K562 (cell line): ENCODE measurements around the gene NAP1L1. TPM values are rescaled to one million over a fixed set of nuclear protein-coding genes. Genes with fewer than 3 reads are reported as not detected.

Source experiments
- ATAC-seq: fragments of 200-7000 bp; cut with Tn5 transposase; 3 replicates; pipeline ENCODE4 v1.9.1; 2020; ENCODE audit warnings: moderate library complexity
- BruUV-seq: library from RNA; stranded (reverse); fragments of 400-500 nt; replicated peaks from 2 replicates; lab custom pipeline; 2021; lab: Mats Ljungman, UMichigan
- CTCF ChIA-PET: fragments of 300-600 bp; formaldehyde crosslinking; extraction: SDS; loops from one replicate; lab custom pipeline; 2021; ENCODE audit warnings: low intra/inter-chr PET ratio; lab: Yijun Ruan, JAX
- POLR2A ChIA-PET: fragments of 300-600, 350-650 bp; sonication (Branson Sonifier 250); formaldehyde crosslinking; extraction: SDS; loops from one replicate; lab custom pipeline; 2021; ENCODE audit warnings: antibody characterized with exemption, inconsistent platforms; lab: Yijun Ruan, JAX
- DNase-seq, 4 experiments: peaks; one replicate each; pipeline versions ENCODE4 v3.0.0 to v3.0.0-alpha.2; 2011 to 2018; ENCODE audit warnings: low spot score in 3 of 4, mixed read lengths in 3 of 4; ENCODE audit errors: extremely low read depth in 1 of 4
- FAIRE-seq: peaks from 2 replicates; lab custom pipeline; 2011; peaks lifted over from hg19 to GRCh38; lab: Jason Lieb, UNC
- H2AFZ ChIP-seq: 2 replicates; pipeline ENCODE4 v1.6.0; 2011; ENCODE audit warnings: low read depth, low read length, control low read depth, inconsistent platforms
- H3K27ac ChIP-seq: fragments of 200-600 bp; 3 replicates; pipeline ENCODE4 v1.8.0; 2011; ENCODE audit warnings: low read depth, mild to moderate bottlenecking, control low read depth, inconsistent platforms, low read length, moderate library complexity, mixed read lengths; ENCODE audit errors: extremely low read depth
- H3K27me3 ChIP-seq, 2 experiments: fragments of 300-600 bp in 1 of 2; 2 replicates in 1 of 2; 3 replicates in 1 of 2; pipeline versions ENCODE4 v1.6.0 to v1.8.0; 2011; ENCODE audit warnings: inconsistent platforms in 2 of 2, low read length in 2 of 2, mild to moderate bottlenecking in 1 of 2, mixed read lengths in 1 of 2, moderate library complexity in 1 of 2; ENCODE audit not compliant: control insufficient read depth in 2 of 2, insufficient read depth in 2 of 2
- H3K36me3 ChIP-seq: fragments of 300-600 bp; 3 replicates; pipeline ENCODE4 v1.8.0; 2011; ENCODE audit warnings: mild to moderate bottlenecking, low read length, inconsistent platforms; ENCODE audit not compliant: control insufficient read depth, insufficient read depth
- H3K4me1 ChIP-seq, 2 experiments: fragments of 200-600 bp in 1 of 2; replicated peaks in 1 of 2; 2 replicates in 1 of 2; 3 replicates in 1 of 2; pipeline versions ENCODE4 v1.5.1 to v1.8.0; 2011; ENCODE audit warnings: inconsistent platforms in 2 of 2, low read length in 2 of 2, mild to moderate bottlenecking in 1 of 2, mixed read lengths in 1 of 2, moderate library complexity in 1 of 2; ENCODE audit not compliant: control insufficient read depth in 2 of 2, insufficient read depth in 2 of 2
- H3K4me2 ChIP-seq: 2 replicates; pipeline ENCODE4 v1.6.1; 2011; ENCODE audit warnings: low read length, control low read depth, inconsistent platforms, mixed read lengths; ENCODE audit not compliant: insufficient read depth
- H3K4me3 ChIP-seq: fragments of 200-600 bp; sonication (generic), shearing (Covaris generic); 2 replicates; pipeline ENCODE4 v1.5.1; 2016; ENCODE audit warnings: control low read depth, inconsistent platforms
- H3K79me2 ChIP-seq: fragments of 200-600 bp; 3 replicates; pipeline ENCODE4 v1.8.0; 2011; ENCODE audit warnings: low read length, inconsistent platforms; ENCODE audit not compliant: control insufficient read depth, insufficient read depth
- H3K9ac ChIP-seq, 2 experiments: 2 replicates each; pipeline versions ENCODE4 v1.6.0 to v1.6.1; 2011; ENCODE audit warnings: low read depth in 2 of 2, low read length in 2 of 2, control low read depth in 1 of 2, inconsistent platforms in 1 of 2, mild to moderate bottlenecking in 1 of 2, mixed read lengths in 1 of 2; ENCODE audit not compliant: insufficient read depth in 1 of 2
- H3K9me1 ChIP-seq: one replicate; pipeline ENCODE4 v1.6.0; 2011; ENCODE audit warnings: inconsistent platforms, mild to moderate bottlenecking, low read length, moderate library complexity; ENCODE audit not compliant: control insufficient read depth, insufficient read depth
- H3K9me3 ChIP-seq: replicated peaks from 2 replicates; pipeline ENCODE4 v1.5.1; 2011; ENCODE audit warnings: low read depth, low read length, inconsistent platforms; ENCODE audit not compliant: control insufficient read depth, insufficient read depth
- H4K20me1 ChIP-seq: replicated peaks from 2 replicates; pipeline ENCODE4 v1.6.1; 2011; ENCODE audit warnings: low read length, inconsistent platforms, mixed read lengths; ENCODE audit not compliant: control insufficient read depth, insufficient read depth
- BCLAF1 ChIP-seq, 2 experiments: fragments of 450-650 bp in 1 of 2; IDR thresholded peaks; 2 replicates each; pipeline ENCODE4 v1.6.1; 2011 to 2017; ENCODE audit warnings: low read depth in 2 of 2, antibody characterized with exemption in 1 of 2, borderline replicate concordance in 1 of 2, low read length in 1 of 2, mild to moderate bottlenecking in 1 of 2, mixed read lengths in 1 of 2; ENCODE audit not compliant: control insufficient read depth in 1 of 2
- CBFB ChIP-seq: sonication (generic); formaldehyde crosslinking; IDR thresholded peaks from 2 replicates; pipeline ENCODE4 v1.4.0; 2020; ENCODE audit warnings: mild to moderate bottlenecking, missing genetic modification reagents
- CHCHD3 ChIP-seq: fragments of 250-450 bp; sonication (Bioruptor Pico); IDR thresholded peaks from 2 replicates; pipeline ENCODE4 v2.1.2; 2022; ENCODE audit warnings: mild to moderate bottlenecking
- CLOCK ChIP-seq: fragments of 250-450 bp; sonication (Bioruptor Pico); IDR thresholded peaks from 2 replicates; pipeline ENCODE4 v1.4.0; 2020; ENCODE audit warnings: mild to moderate bottlenecking, moderate library complexity, borderline replicate concordance
- ESRRA ChIP-seq: fragments of 450-650 bp; IDR thresholded peaks from 2 replicates; pipeline ENCODE4 v1.6.1; 2014; ENCODE audit warnings: low read depth, mild to moderate bottlenecking, moderate library complexity, borderline replicate concordance
- FIP1L1 ChIP-seq: fragments of 200-400 bp; formaldehyde crosslinking; IDR thresholded peaks from 2 replicates; pipeline ENCODE4 v1.6.1; 2018; ENCODE audit warnings: mild to moderate bottlenecking, low read depth, low read length; ENCODE audit not compliant: poor library complexity, severe bottlenecking
- KAT2B ChIP-seq: IDR thresholded peaks from one replicate; pipeline ENCODE4 v1.6.1; 2012; ENCODE audit warnings: low read depth, mild to moderate bottlenecking, control low read depth, inconsistent platforms, low read length, moderate library complexity
- LEF1 ChIP-seq: fragments of 450-650 bp; IDR thresholded peaks from 2 replicates; pipeline ENCODE4 v1.6.1; 2016; ENCODE audit warnings: mild to moderate bottlenecking
- PKNOX1 ChIP-seq: fragments of 450-650 bp; IDR thresholded peaks from 2 replicates; pipeline ENCODE4 v1.6.1; 2016
- RBM34 ChIP-seq: fragments of 200-400 bp; formaldehyde crosslinking; IDR thresholded peaks from 2 replicates; pipeline ENCODE4 v1.6.1; 2018; ENCODE audit warnings: low read length, borderline replicate concordance; ENCODE audit not compliant: insufficient read depth
- WGBS: fragments of 100-300 bp; shearing (Covaris generic); methylation state at CpG from one replicate; pipeline ENCODE4 v1.1.6; 2016; ENCODE audit warnings: low coverage, mixed read lengths; ENCODE audit not compliant: insufficient coverage; ENCODE audit errors: missing lambda C conversion rate; 5-methylcytosine and 5-hydroxymethylcytosine counted together
- in situ Hi-C: fragments of 300-500 bp; cut with MboI; formaldehyde crosslinking; loops from 4 replicates; pipeline ENCODE4 v1.15.0; 2018; ENCODE audit warnings: inconsistent platforms, mixed read lengths
- intact Hi-C: fragments of 100-400 bp; cut with micrococcal nuclease; formaldehyde crosslinking; loops from 2 replicates; pipeline ENCODE4 v1.14.2; 2022
- polyA plus RNA-seq, 8 experiments: library from polyadenylated mRNA; depleted of rRNA in 4 of 8; stranded (reverse) in 5 of 8; unstranded in 3 of 8; fragments of >200 nt; fragmentation: Nextera tagmentation in 2 of 8; fragmentation: Illumina TruSeq in 1 of 8; extraction: Ambion mirVana in 2 of 8; extraction: Trizol in 1 of 8; gene quantifications; 2 replicates each; pipeline versions ENCODE4 v1.2.1 to v1.2.3, GENCODE V29; 2011 to 2014; ENCODE audit warnings: inconsistent platforms in 1 of 8, missing spikeins in 1 of 8
- total RNA-seq, 7 experiments: library from RNA; depleted of rRNA in 6 of 7; stranded (reverse); fragments of >200 nt in 6 of 7; fragmentation: Illumina TruSeq in 2 of 7; extraction: Trizol in 2 of 7; gene quantifications; 2 replicates each; pipeline versions ENCODE4 v1.2.1 to v1.2.3, GENCODE V29; 2011 to 2021; ENCODE audit warnings: low replicate concordance in 1 of 7

NAP1L1 gene
- total and polyA plus RNA-seq, 9 of the 15 experiments (the other 6 are each of a cell fraction or from before 2014, with no cell fraction given): 287 to 747 (median 450) TPM

DNA sequence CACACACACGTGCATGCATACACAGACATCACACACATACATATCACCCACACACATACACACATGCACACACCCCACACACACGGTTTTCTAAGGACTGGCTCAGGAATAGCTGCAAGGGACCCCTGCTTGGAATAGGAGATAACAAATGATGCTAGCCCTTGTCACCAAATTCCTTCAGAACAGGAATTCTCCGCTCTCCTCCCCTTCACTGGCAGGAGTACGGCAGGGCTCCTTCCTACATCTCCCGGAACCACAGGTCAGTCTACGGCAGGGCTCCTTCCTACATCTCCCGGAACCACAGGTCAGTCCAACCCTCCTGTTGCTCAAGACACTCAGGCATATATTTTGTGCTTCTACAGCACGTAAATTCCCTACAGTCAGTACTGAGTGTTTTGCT, 76.8 kb downstream of the NAP1L1 start:
- H3K4me1 ChIP-seq: no peaks in the 10 kb centered on the region
- BruUV-seq: no TSS peak
- no peak for FAIRE-seq

More for the DNA sequence above, 76.8 kb downstream of the NAP1L1 start:
- no peaks in the 10 kb centered on the region for H3K79me2 ChIP-seq
- H3K4me3 ChIP-seq: no peak overlapping the region
- no peak overlapping the region for H3K4me2 ChIP-seq
- WGBS: 15% methylated on average over 8 of the region's 8 CpGs
- ChIA-PET POLR2A (no interaction called here), CTCF (no interaction called here)
- TF ChIP-seq CBFB (CRISPR knock-in tag) (no peak), ESRRA (no peak), BCLAF1 (IDR thresholded peaks at IDR 0.05; ENCODE audit: borderline replicate concordance in 1 of 2, control insufficient read depth in 1 of 2, low read depth in 2 of 2, low read length in 1 of 2) (no peak), FIP1L1 (no peak), KAT2B (no peak), CHCHD3 (no peak), PKNOX1 (no peak), RBM34 (no peak), LEF1 (no peak), CLOCK (CRISPR knock-in tag) (no peak)
- no peak overlapping the region for H2AFZ ChIP-seq
- no peak overlapping the region for H3K9ac ChIP-seq
- peaks cover 0 to 23% of the 10 kb centered on the region in 2 experiments; a peak in 3 of 5 replicates for H3K27me3 ChIP-seq
- H3K36me3 ChIP-seq: no peaks in the 10 kb centered on the region
- DNase-seq: no peak
- ATAC-seq: no peak
- H3K9me1 ChIP-seq: no peaks in the 10 kb centered on the region
- no peak overlapping the region for H3K27ac ChIP-seq
- intact Hi-C loops (loop anchor here (1.0 kb wide), 1 partner anchor 12 kb away; no protein-coding TSS in a partner anchor), in situ Hi-C loops (no loop called here)
- H4K20me1 ChIP-seq: no peaks in the 10 kb centered on the region; the same call in 1 of the 2 replicates
- H3K9me3 ChIP-seq: peaks cover 4% of the 10 kb centered on the region
